K562 (cell line): Measurements from ENCODE around the gene ATXN1.

Source experiments
- CHCHD3 ChIP-seq: fragments of 250-450 bp; sonication (Bioruptor Pico); IDR thresholded peaks from 2 replicates; pipeline ENCODE4 v2.1.2; 2022; ENCODE audit warnings: mild to moderate bottlenecking
- KLF1 ChIP-seq: fragments of 450-650 bp; IDR thresholded peaks from 2 replicates; pipeline ENCODE4 v1.6.1; 2016; ENCODE audit warnings: missing genetic modification characterization, missing compliant biosample characterization
- NFE2 ChIP-seq: IDR thresholded peaks from 2 replicates; pipeline ENCODE4 v1.6.1; 2014; ENCODE audit warnings: antibody characterized with exemption, low read depth
- POLR2A ChIP-seq: fragments of 450-650 bp; conservative IDR thresholded peaks from 2 replicates; pipeline ENCODE4 v1.6.1; 2016
- SMAD3 ChIP-seq: fragments of 450-650 bp; formaldehyde crosslinking; conservative IDR thresholded peaks from 2 replicates; pipeline ENCODE4 v1.4.0; 2020; ENCODE audit warnings: mild to moderate bottlenecking
- SRF ChIP-seq, 2 experiments: fragments of 250-450, 450-650 bp in 1 of 2; sonication (Bioruptor Pico) in 1 of 2; sonication (generic) in 1 of 2; formaldehyde crosslinking; IDR thresholded peaks; 2 replicates each; pipeline versions ENCODE4 v1.5.0 to v1.5.1; 2020 to 2022; ENCODE audit warnings: mild to moderate bottlenecking in 1 of 2, missing genetic modification reagents in 1 of 2
- ZBED1 ChIP-seq: IDR thresholded peaks from 2 replicates; pipeline ENCODE4 v1.6.1; 2014
- ZNF121 ChIP-seq: sonication (generic); formaldehyde crosslinking; conservative IDR thresholded peaks from 2 replicates; pipeline ENCODE4 v1.8.0; 2022; ENCODE audit warnings: missing genetic modification reagents
- ZNF41 ChIP-seq: fragments of 250-450 bp; sonication (Bioruptor Pico); conservative IDR thresholded peaks from 2 replicates; pipeline ENCODE4 v1.4.0; 2020; ENCODE audit warnings: mild to moderate bottlenecking
- TF ChIP-seq, protein P1 (sequence below): fragments of 450-650 bp; conservative IDR thresholded peaks from 2 replicates; pipeline ENCODE4 v1.6.1; 2016; ENCODE audit warnings: missing genetic modification characterization, low read depth, mild to moderate bottlenecking, control low read depth, missing compliant biosample characterization
- TF ChIP-seq, protein P2 (sequence below), 3 experiments: IDR thresholded peaks in 2 of 3; conservative IDR thresholded peaks in 1 of 3; 2 replicates each; pipeline ENCODE4 v1.5.1; 2011 to 2012; ENCODE audit warnings: low read length in 3 of 3, mild to moderate bottlenecking in 3 of 3, control low read depth in 2 of 3, improper control_type of control experiment in 1 of 3, inconsistent platforms in 1 of 3, low read depth in 1 of 3, mixed read lengths in 1 of 3, moderate library complexity in 1 of 3; ENCODE audit not compliant: insufficient read depth in 2 of 3
- TF ChIP-seq, protein P3 (sequence below): IDR thresholded peaks from 2 replicates; pipeline ENCODE4 v1.6.1; 2016; ENCODE audit warnings: missing genetic modification characterization, missing compliant biosample characterization

DNA sequence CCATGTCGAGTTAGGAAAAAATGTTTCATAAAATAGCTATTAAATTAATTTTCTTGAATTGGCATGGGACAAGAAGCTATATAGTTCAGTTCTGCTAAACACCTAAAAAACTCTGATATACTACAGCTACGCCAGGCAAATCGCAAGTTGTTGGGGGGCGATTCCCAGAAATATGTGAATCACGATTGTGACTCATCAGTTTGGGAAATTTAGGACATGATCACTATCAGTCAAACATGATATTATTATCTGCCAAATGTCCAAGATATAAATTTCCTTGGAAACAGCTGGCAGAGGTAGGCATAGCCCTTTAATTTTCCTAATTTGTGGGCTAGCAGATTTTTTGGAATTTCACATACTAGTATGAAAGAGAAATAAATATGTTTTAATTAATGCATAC is 123.6 kb downstream of the ATXN1 start:
- TF ChIP-seq, protein P1, sequence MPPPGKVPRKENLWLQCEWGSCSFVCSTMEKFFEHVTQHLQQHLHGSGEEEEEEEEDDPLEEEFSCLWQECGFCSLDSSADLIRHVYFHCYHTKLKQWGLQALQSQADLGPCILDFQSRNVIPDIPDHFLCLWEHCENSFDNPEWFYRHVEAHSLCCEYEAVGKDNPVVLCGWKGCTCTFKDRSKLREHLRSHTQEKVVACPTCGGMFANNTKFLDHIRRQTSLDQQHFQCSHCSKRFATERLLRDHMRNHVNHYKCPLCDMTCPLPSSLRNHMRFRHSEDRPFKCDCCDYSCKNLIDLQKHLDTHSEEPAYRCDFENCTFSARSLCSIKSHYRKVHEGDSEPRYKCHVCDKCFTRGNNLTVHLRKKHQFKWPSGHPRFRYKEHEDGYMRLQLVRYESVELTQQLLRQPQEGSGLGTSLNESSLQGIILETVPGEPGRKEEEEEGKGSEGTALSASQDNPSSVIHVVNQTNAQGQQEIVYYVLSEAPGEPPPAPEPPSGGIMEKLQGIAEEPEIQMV (tag) = no peak
- TF ChIP-seq ZNF121 (no peak), POLR2A (no peak), KLF1 (no peak), ZBED1 (no peak), NFE2 (no peak), SRF (CRISPR knock-in tag; IDR thresholded peaks at IDR 0.05) (no peak), ZNF41 (CRISPR knock-in tag) (no peak), SMAD3 (CRISPR knock-in tag) (no peak), CHCHD3 (CRISPR knock-in tag) (no peak)
- TF ChIP-seq, protein P2, sequence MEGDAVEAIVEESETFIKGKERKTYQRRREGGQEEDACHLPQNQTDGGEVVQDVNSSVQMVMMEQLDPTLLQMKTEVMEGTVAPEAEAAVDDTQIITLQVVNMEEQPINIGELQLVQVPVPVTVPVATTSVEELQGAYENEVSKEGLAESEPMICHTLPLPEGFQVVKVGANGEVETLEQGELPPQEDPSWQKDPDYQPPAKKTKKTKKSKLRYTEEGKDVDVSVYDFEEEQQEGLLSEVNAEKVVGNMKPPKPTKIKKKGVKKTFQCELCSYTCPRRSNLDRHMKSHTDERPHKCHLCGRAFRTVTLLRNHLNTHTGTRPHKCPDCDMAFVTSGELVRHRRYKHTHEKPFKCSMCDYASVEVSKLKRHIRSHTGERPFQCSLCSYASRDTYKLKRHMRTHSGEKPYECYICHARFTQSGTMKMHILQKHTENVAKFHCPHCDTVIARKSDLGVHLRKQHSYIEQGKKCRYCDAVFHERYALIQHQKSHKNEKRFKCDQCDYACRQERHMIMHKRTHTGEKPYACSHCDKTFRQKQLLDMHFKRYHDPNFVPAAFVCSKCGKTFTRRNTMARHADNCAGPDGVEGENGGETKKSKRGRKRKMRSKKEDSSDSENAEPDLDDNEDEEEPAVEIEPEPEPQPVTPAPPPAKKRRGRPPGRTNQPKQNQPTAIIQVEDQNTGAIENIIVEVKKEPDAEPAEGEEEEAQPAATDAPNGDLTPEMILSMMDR (IDR thresholded peaks at IDR 0.05 in 2 of 3, conservative IDR thresholded peaks at IDR 0.05 in 1 of 3; ENCODE audit: insufficient read depth in 2 of 3, low read depth in 1 of 3, low read length in 3 of 3) = no peak
- TF ChIP-seq, protein P3, sequence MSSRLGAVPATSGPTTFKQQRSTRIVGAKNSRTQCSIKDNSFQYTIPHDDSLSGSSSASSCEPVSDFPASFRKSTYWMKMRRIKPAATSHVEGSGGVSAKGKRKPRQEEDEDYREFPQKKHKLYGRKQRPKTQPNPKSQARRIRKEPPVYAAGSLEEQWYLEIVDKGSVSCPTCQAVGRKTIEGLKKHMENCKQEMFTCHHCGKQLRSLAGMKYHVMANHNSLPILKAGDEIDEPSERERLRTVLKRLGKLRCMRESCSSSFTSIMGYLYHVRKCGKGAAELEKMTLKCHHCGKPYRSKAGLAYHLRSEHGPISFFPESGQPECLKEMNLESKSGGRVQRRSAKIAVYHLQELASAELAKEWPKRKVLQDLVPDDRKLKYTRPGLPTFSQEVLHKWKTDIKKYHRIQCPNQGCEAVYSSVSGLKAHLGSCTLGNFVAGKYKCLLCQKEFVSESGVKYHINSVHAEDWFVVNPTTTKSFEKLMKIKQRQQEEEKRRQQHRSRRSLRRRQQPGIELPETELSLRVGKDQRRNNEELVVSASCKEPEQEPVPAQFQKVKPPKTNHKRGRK (tag) = no peak
